ENCODE results near the gene AXDND1.
"Not testable (repeated sequence)": the region's sequence is repeated elsewhere in the genome, so short reads cannot be mapped to it uniquely, and the experiment has no call there.

AXDND1 gene

DNA sequence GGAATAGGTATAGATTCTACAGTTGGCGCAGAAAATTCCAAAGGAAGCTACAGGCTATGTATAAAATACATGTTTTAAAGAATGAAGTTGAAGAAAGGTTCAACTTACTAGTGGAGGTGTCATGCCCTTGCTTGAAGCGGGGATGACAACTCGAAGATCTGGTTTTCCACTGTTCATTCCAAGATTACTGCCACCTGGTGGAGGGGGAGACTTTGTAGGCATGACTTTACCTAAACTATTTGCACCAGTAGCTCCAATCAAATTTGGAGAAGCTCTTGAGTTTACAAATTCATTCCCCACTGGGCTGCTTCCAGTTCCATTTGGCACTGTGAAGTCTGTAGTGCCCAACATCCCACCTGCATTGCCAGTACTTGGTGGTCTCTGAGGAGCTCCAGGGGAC, 81.7 kb downstream of the AXDND1 start:
- peak; percentile 39 for TF ChIP-seq CTCF (IDR thresholded peaks at IDR 0.05; ENCODE audit: insufficient read depth, missing control alignments)
- DNase-seq (ENCODE audit: insufficient read length, low spot score) (no peak), FAIRE-seq (no peak)

DNA sequence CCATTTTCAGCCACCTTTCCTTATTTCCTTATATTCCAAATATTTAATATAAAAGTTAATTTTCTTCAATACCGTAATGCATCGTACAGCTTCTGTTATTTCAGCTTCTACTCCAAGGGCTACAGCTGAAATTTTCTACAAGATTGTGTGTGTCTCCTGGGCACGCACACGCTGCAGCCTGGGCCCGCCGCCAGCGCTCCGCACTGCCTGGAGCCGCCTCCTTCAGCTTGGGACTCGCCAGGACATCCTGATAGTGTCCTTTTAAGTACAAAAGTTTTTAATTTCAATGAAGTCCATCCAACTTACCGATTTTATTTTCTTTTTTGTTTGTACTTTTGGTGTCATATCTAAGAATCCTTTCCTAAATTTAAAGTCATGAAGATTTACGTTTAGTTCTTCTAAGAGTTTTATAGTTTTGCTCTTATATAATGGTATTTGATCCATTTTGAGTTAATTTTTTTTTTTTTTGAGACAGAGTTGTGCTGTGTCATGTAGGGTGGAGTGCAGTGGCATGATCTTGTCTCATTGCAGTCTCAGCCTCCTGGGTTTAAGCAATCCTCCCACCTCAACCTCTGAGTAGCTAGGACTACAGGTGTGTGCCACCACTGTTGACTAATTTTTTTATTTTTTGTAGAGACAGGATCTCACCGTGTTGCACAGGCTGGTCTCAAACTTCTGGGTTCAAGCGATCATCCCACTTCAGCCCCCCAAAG, 82.8 kb downstream of the AXDND1 start:
- FAIRE-seq (no peak), DNase-seq (ENCODE audit: insufficient read length, low spot score) (no peak)
- TF ChIP-seq CTCF (IDR thresholded peaks at IDR 0.05; ENCODE audit: insufficient read depth, missing control alignments) = no peak

DNA sequence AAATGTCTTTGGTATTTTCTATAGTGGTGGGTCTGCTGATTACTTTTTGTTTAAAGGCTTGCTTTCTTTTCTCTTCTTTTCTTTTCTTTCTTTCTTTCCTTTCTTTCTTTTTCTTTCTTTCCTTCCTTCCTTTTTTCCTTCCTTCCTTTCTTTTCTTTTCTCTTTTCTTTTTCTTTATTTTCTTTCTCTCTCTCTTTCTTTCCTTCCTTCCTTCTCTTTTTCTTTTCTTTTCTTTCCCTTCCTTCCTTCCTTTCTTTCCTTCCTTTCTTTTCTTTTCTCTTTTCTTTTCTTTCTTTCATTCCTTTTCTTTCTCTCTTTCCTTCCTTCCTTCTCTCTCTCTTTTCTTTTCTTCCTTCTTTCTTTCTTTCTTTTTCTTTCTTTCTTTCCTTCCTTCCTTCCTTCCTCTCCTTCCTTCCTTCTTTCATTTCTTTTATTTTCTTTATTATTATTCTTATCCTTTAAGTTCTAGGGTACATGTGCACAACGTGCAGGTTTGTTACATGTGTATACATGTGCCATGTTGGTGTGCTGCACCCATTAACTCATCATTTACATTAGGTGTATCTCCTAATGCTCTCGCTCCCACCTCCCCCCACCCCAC, 93.9 kb downstream of the AXDND1 start:
- not testable (repeated sequence) for DNase-seq (ENCODE audit: insufficient read length, low spot score); FAIRE-seq

DNA sequence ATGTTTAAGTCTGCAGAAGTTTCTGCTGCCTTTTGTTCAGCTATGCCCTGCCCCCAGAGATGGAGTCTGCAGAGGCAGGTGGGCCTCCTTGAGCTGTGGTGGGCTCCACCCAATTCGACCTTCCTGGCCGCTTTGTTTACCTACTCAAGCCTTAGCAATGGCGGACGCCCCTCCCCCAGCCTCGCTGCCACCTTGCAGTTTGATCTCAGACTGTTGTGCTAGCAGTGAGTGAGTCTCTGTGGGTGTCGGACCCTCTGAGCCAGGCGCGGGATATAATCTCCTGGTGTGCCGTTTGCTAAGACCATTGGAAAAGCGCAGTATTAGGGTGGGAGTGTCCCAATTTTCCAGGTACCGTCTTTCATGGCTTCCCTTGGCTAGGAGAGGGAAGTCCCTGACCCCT, 99.9 kb downstream of the AXDND1 start:
- not testable (repeated sequence) for DNase-seq (ENCODE audit: insufficient read length, low spot score)

DNA sequence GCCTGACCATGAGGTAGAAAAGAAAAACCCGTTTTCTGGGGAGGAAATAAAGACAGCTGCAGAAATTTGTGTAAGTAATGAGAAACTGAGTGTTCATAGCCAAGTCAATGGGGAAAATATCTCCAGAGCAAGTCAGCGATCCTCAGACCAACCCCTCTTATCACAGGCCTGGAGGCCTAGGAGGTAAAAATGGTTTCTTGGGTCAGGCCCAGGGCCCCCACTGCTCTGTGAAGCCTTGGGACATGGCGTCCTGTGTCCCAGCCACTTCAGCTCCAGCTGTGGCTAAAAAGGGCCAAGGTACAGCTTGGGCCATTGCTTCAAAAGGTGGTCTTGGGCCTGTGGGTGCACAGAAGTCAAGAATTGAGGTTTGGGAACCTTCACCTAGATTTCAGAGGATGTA, 108.9 kb downstream of the AXDND1 start:
- FAIRE-seq (no peak), DNase-seq (ENCODE audit: insufficient read length, low spot score) (no peak)
- TF ChIP-seq CTCF (IDR thresholded peaks at IDR 0.05; ENCODE audit: insufficient read depth, missing control alignments) = no peak

More for the DNA sequence above, 99.9 kb downstream of the AXDND1 start:
- not testable (repeated sequence) for FAIRE-seq

- DNase-seq (ENCODE audit: insufficient read length, low spot score) = no peak
- FAIRE-seq = peak; percentile 87
- no peak for TF ChIP-seq CTCF (IDR thresholded peaks at IDR 0.05; ENCODE audit: insufficient read depth, missing control alignments)
Observed at GRCh38 chr1:179476484-179476883, 110.7 kb downstream of the AXDND1 start.

- DNase-seq (ENCODE audit: insufficient read length, low spot score) (no peak), FAIRE-seq (no peak)
- TF ChIP-seq CTCF (IDR thresholded peaks at IDR 0.05; ENCODE audit: insufficient read depth, missing control alignments) = no peak
Observed at GRCh38 chr1:179478370-179478769, 112.6 kb downstream of the AXDND1 start.

DNA sequence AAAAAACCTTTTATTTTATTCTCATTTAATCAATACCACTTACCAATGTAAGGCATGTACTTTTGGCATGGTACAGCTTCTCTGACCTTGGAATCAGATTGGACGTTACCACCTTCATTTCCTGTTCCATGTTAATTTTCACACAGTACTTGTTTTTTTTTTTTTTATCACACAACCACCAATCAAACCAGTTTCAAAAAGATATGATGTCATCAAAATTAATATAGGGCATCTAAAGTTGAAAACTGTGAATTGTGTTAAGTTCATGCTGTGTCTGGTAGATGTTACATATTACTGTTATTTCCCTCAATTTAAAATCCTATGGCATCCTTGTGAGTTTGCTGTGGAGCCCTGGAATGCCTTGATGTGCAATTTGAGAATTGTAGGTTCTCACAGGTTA, 124.8 kb downstream of the AXDND1 start:
- FAIRE-seq = no peak
- TF ChIP-seq CTCF (IDR thresholded peaks at IDR 0.05; ENCODE audit: insufficient read depth, missing control alignments) = no peak
- no peak for DNase-seq (ENCODE audit: insufficient read length, low spot score)
